Karpas-422 (cell line): ENCODE results near the gene CCSER2. TPM values are rescaled to one million over a fixed set of nuclear protein-coding genes. Genes with fewer than 3 reads are reported as not detected.
"Not testable (repeated sequence)": the region's sequence is repeated elsewhere in the genome, so short reads cannot be mapped to it uniquely, and the experiment has no call there.

Experiments
- DNase-seq: peaks from one replicate; pipeline ENCODE4 v3.0.0-alpha.2; 2015
- H2AFZ ChIP-seq: fragments of 200-600 bp; sonication (generic); 2 replicates; pipeline ENCODE4 v1.6.1; 2014; ENCODE audit warnings: antibody characterized with exemption, low read length, mixed read lengths
- H3K27ac ChIP-seq: fragments of 200-600 bp; sonication (generic); 2 replicates; pipeline ENCODE4 v1.5.1; 2014; ENCODE audit warnings: mild to moderate bottlenecking, low read length, moderate library complexity
- H3K27me3 ChIP-seq: fragments of 200-600 bp; sonication (generic); 2 replicates; pipeline ENCODE4 v1.6.1; 2014; ENCODE audit warnings: low read length, mixed read lengths
- H3K36me3 ChIP-seq: fragments of 200-600 bp; sonication (generic); 2 replicates; pipeline ENCODE4 v1.6.1; 2014; ENCODE audit warnings: low read length, mixed read lengths; ENCODE audit not compliant: insufficient read depth
- H3K4me1 ChIP-seq: fragments of 200-600 bp; sonication (generic); 2 replicates; pipeline ENCODE4 v1.6.1; 2014; ENCODE audit warnings: mild to moderate bottlenecking, low read length, mixed read lengths
- H3K4me2 ChIP-seq: fragments of 200-600 bp; sonication (generic); 2 replicates; pipeline ENCODE4 v1.6.1; 2014; ENCODE audit warnings: low read length, low read depth, mild to moderate bottlenecking; ENCODE audit not compliant: poor library complexity, severe bottlenecking
- H3K4me3 ChIP-seq: fragments of 200-600 bp; sonication (generic); 2 replicates; pipeline ENCODE4 v1.5.1; 2014; ENCODE audit warnings: mild to moderate bottlenecking, antibody characterized with exemption, low read length, mixed read lengths
- H3K79me2 ChIP-seq: fragments of 200-600 bp; sonication (generic); 2 replicates; pipeline ENCODE4 v1.6.1; 2014; ENCODE audit warnings: mild to moderate bottlenecking, low read length, mixed read lengths
- H3K9ac ChIP-seq: fragments of 200-600 bp; sonication (generic); 2 replicates; pipeline ENCODE4 v1.6.0; 2014; ENCODE audit warnings: low read length
- H3K9me2 ChIP-seq: fragments of 200-600 bp; sonication (generic), shearing (Covaris generic); replicated peaks from 2 replicates; pipeline ENCODE4 v1.6.0; 2014; ENCODE audit warnings: mild to moderate bottlenecking, low read length, moderate library complexity; ENCODE audit not compliant: insufficient read depth
- H3K9me3 ChIP-seq: fragments of 300-700, 200-600 bp; sonication (generic); 2 replicates; pipeline ENCODE4 v1.6.1; 2014; ENCODE audit warnings: low read length, mixed read lengths
- H4K20me1 ChIP-seq: fragments of 200-600 bp; sonication (generic); 2 replicates; pipeline ENCODE4 v1.6.1; 2014; ENCODE audit warnings: mild to moderate bottlenecking, antibody characterized with exemption, low read length, low read depth; ENCODE audit not compliant: insufficient read depth
- total RNA-seq: library from RNA; depleted of rRNA; stranded (reverse); fragments of >200 nt; shearing (Covaris generic); gene quantifications from 2 replicates; pipeline ENCODE4 v1.2.3, GENCODE V29; 2014; ENCODE audit warnings: low replicate concordance

CCSER2 gene
- total RNA-seq, 1 experiment from 2014 or later: 12.4 TPM

- Histone ChIP-seq H3K4me2 (no peak overlapping the region), H4K20me1 (no peaks in the 10 kb centered on the region), H3K36me3 (no peaks in the 10 kb centered on the region), H2AFZ (no peak overlapping the region), H3K4me1 (no peaks in the 10 kb centered on the region), H3K9me3 (no peaks in the 10 kb centered on the region), H3K9me2 (no peaks in the 10 kb centered on the region), H3K4me3 (no peak overlapping the region), H3K9ac (no peak overlapping the region), H3K27ac (no peak overlapping the region), H3K27me3 (no peaks in the 10 kb centered on the region), H3K79me2 (no peaks in the 10 kb centered on the region)
- no peak for DNase-seq
Observed at GRCh38 chr10:84343831-84344230, 15.4 kb downstream of the CCSER2 start.

DNA sequence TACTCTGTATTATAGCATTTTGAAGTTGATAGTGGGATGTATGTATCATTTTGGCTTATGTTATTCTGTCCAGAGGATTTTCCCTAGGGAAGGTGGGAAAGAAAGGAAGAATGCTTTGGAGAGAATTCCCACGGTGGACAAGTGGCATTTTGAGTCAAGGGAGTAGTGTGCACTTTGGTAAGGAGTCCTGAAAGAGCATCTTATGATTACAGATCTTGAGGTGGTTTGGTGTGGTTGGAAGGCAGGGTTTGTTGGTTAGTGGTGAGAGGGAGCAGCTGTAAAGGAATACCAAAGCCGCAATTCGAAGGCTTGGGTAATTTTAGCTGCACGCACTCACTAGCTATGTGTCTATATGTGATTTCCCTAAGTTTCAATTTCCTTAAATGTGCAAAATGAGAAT is 16.1 kb downstream of the CCSER2 start:
- H4K20me1 ChIP-seq: no peaks in the 10 kb centered on the region
- H3K27ac ChIP-seq: no peak overlapping the region
- H3K4me2 ChIP-seq: no peak overlapping the region
- H3K9ac ChIP-seq: no peak overlapping the region
- no peaks in the 10 kb centered on the region for H3K9me3 ChIP-seq
- H3K36me3 ChIP-seq: no peaks in the 10 kb centered on the region
- H2AFZ ChIP-seq: no peak overlapping the region
- H3K4me1 ChIP-seq: no peaks in the 10 kb centered on the region
- no peaks in the 10 kb centered on the region for H3K27me3 ChIP-seq
- no peaks in the 10 kb centered on the region for H3K79me2 ChIP-seq
- no peak for DNase-seq
- H3K4me3 ChIP-seq: no peak overlapping the region
- H3K9me2 ChIP-seq: no peaks in the 10 kb centered on the region

GRCh38 chr10:84347575-84348002 is 19.2 kb downstream of the CCSER2 start:
- H3K9ac ChIP-seq: not testable (repeated sequence)

GRCh38 chr10:84348447-84348846 is 20.1 kb downstream of the CCSER2 start:
- H3K9me3 ChIP-seq: no peaks in the 10 kb centered on the region
- H3K9me2 ChIP-seq: no peaks in the 10 kb centered on the region
- no peak overlapping the region for H3K4me2 ChIP-seq
- DNase-seq: no peak
- no peaks in the 10 kb centered on the region for H3K4me1 ChIP-seq
- no peaks in the 10 kb centered on the region for H3K36me3 ChIP-seq
- H2AFZ ChIP-seq: no peak overlapping the region
- no peak overlapping the region for H3K9ac ChIP-seq
- H3K4me3 ChIP-seq: no peak overlapping the region
- H4K20me1 ChIP-seq: no peaks in the 10 kb centered on the region; the same call in 1 of the 2 replicates
- no peak overlapping the region for H3K27ac ChIP-seq
- no peaks in the 10 kb centered on the region for H3K27me3 ChIP-seq
- H3K79me2 ChIP-seq: no peaks in the 10 kb centered on the region

More at GRCh38 chr10:84347575-84348002, 19.2 kb downstream of the CCSER2 start:
- not testable (repeated sequence) for H3K9me2 ChIP-seq, H3K79me2 ChIP-seq, H3K27ac ChIP-seq, DNase-seq, H3K4me1 ChIP-seq, H3K9me3 ChIP-seq, H3K4me3 ChIP-seq, H4K20me1 ChIP-seq, H3K4me2 ChIP-seq, H2AFZ ChIP-seq, H3K27me3 ChIP-seq, H3K36me3 ChIP-seq

- H3K9ac ChIP-seq: no peak overlapping the region
- no peak overlapping the region for H3K27ac ChIP-seq
- DNase-seq: no peak
- H3K9me2 ChIP-seq: no peaks in the 10 kb centered on the region
- no peaks in the 10 kb centered on the region for H3K79me2 ChIP-seq
- H2AFZ ChIP-seq: no peak overlapping the region
- H3K4me3 ChIP-seq: no peak overlapping the region
- H3K9me3 ChIP-seq: no peaks in the 10 kb centered on the region
- H3K36me3 ChIP-seq: no peaks in the 10 kb centered on the region
- no peaks in the 10 kb centered on the region; the same call in 1 of the 2 replicates for H4K20me1 ChIP-seq
- H3K27me3 ChIP-seq: no peaks in the 10 kb centered on the region
- H3K4me1 ChIP-seq: no peaks in the 10 kb centered on the region
- H3K4me2 ChIP-seq: no peak overlapping the region
Observed at GRCh38 chr10:84348860-84349259, 20.5 kb downstream of the CCSER2 start.

DNA sequence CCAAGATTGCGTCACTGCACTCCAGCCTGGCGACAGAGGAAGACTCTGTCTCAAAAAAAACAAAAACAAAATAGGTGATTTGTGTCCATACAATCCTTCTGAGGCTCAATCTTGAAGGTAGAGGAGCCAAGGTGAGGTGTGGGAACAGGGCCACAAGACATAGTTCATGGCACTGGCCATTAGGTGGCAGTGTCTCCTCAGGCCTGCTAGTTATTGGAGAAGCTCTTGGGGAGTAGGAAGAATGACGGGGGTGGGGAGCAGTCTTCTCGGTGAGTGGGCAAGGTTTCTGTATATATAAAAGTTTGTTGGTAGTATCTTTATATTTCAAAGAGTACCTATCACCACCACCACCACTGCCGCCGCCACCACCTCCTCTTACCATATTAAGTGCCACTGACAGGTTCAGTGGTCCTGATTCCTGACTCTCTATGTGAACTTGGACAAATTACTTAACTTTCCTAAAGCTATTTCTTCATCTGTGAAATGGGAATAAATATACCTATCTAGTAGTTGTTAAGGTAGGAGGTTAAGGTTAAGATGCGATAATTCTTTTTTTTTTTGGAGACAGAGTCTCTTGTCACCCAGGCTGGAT is 24.0 kb downstream of the CCSER2 start:
- Histone ChIP-seq H3K4me1 (no peaks in the 10 kb centered on the region), H2AFZ (no peak overlapping the region), H3K9ac (no peak overlapping the region), H3K9me2 (no peaks in the 10 kb centered on the region), H3K4me2 (no peak overlapping the region), H3K27ac (no peak overlapping the region), H3K27me3 (no peaks in the 10 kb centered on the region), H3K36me3 (no peaks in the 10 kb centered on the region), H4K20me1 (no peaks in the 10 kb centered on the region; the same call in 1 of the 2 replicates), H3K9me3 (no peaks in the 10 kb centered on the region), H3K4me3 (no peak overlapping the region), H3K79me2 (no peaks in the 10 kb centered on the region)
- peak; percentile 68 for DNase-seq

GRCh38 chr10:84353052-84353803 is 24.8 kb downstream of the CCSER2 start:
- no peaks in the 10 kb centered on the region for H3K9me3 ChIP-seq
- H3K27ac ChIP-seq: no peak overlapping the region
- no peak overlapping the region for H3K4me3 ChIP-seq
- no peaks in the 10 kb centered on the region for H3K9me2 ChIP-seq
- no peak overlapping the region for H3K4me2 ChIP-seq
- H3K27me3 ChIP-seq: no peaks in the 10 kb centered on the region
- no peak overlapping the region for H2AFZ ChIP-seq
- H3K36me3 ChIP-seq: no peaks in the 10 kb centered on the region
- no peak overlapping the region for H3K9ac ChIP-seq
- no peaks in the 10 kb centered on the region for H3K4me1 ChIP-seq
- H4K20me1 ChIP-seq: no peaks in the 10 kb centered on the region; the same call in 1 of the 2 replicates
- DNase-seq: no peak
- no peaks in the 10 kb centered on the region for H3K79me2 ChIP-seq

DNA sequence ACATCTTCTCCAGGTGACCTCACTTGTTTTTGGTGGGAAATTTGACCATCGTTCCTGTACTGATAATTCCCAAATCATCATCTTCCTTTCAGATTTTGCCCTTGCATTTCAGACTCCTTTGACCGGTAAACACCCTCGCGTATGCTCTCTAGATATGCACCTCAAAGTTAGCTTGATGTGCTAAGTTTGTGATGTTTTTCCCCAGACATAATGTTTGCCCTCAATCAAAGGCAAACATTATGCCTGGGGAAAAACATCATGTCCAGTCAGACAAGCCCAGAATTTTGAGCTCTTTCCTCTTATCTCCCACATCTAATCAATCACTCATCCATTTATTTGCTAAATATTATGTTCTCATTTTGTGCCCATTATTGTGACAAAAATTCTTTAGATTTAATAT is 26.2 kb downstream of the CCSER2 start:
- Histone ChIP-seq H4K20me1 (no peaks in the 10 kb centered on the region; the same call in 1 of the 2 replicates), H3K36me3 (no peaks in the 10 kb centered on the region), H3K4me1 (no peaks in the 10 kb centered on the region), H3K27ac (no peak overlapping the region), H3K9me2 (no peaks in the 10 kb centered on the region), H3K4me3 (no peak overlapping the region), H3K27me3 (no peaks in the 10 kb centered on the region), H3K79me2 (no peaks in the 10 kb centered on the region), H3K4me2 (no peak overlapping the region), H3K9ac (no peak overlapping the region), H2AFZ (no peak overlapping the region), H3K9me3 (no peaks in the 10 kb centered on the region)
- no peak for DNase-seq
